C4-2B (cell line): ENCODE results near the gene WBP1L.

Source experiments
- ZFX ChIP-seq: fragments of 450-650 bp; IDR thresholded peaks from 2 replicates; pipeline ENCODE4 v1.6.1; 2017
- TF ChIP-seq, protein P1 (sequence below): fragments of 450-650 bp; conservative IDR thresholded peaks from 2 replicates; pipeline ENCODE4 v1.5.1; 2017; ENCODE audit warnings: mild to moderate bottlenecking

DNA sequence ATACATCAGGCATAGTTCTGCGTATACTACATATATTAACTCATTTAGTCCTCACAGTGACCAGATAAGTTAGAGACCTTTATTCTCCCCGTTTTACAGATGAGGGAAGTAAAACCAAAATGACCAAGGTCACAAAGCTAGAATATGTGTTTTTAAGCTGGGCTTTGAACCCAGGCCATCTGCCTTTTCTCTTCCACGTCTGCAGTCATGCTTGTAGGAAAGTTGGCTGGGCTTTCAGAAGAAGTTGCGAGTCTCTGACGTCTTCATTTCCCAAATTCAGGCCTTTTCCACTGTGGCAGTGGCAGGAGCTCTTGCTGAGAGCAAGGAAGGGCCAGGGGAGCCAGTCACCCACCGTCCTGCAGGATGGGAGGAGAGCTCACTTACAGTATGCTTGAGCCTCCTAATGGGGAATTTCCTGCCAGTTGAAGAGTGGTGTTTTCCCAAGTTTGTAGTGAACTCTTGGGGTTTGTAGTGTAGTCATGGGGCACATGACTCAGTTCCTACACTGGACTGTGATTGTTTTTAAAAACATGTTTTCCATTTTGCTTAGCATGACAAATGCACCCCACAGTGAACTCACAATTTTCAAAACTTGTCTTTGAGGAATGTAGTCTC lies 59.3 kb downstream of the WBP1L start:
- TF ChIP-seq, protein P1, sequence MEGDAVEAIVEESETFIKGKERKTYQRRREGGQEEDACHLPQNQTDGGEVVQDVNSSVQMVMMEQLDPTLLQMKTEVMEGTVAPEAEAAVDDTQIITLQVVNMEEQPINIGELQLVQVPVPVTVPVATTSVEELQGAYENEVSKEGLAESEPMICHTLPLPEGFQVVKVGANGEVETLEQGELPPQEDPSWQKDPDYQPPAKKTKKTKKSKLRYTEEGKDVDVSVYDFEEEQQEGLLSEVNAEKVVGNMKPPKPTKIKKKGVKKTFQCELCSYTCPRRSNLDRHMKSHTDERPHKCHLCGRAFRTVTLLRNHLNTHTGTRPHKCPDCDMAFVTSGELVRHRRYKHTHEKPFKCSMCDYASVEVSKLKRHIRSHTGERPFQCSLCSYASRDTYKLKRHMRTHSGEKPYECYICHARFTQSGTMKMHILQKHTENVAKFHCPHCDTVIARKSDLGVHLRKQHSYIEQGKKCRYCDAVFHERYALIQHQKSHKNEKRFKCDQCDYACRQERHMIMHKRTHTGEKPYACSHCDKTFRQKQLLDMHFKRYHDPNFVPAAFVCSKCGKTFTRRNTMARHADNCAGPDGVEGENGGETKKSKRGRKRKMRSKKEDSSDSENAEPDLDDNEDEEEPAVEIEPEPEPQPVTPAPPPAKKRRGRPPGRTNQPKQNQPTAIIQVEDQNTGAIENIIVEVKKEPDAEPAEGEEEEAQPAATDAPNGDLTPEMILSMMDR = no peak
- TF ChIP-seq ZFX = no peak
